GM21576 (cell line): ENCODE results near the gene TP53RK.

ENCODE experiments used
- ATAC-seq: cut with Tn5 transposase; IDR thresholded peaks from one replicate; pipeline ENCODE4 v1.9.1; 2021; ENCODE audit warnings: mild to moderate bottlenecking, moderate library complexity; ENCODE audit not compliant: unreplicated experiment

Gene TP53RK

DNA sequence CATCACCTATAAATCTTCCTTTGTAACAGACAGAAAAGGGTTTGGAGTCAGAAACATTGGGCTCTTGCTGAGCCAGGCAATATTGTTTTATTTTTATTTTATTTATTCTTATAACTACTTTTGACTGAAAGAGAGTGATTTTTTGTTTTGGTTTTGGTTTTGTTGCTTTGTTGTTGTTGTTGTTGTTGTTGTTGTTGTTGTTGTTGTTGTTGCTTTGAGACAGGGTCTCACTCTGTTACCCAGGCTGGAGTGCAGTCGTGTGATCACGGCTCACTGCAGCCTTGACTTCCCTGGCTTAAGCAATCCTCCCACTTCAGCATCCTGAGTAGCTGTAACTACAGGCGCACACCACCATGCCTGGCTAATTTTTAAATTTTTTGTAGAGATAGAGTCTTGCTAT is 22.9 kb downstream of the TP53RK start:
- no peak for ATAC-seq

GRCh38 chr20:46665602-46666001 is 23.6 kb downstream of the TP53RK start:
- ATAC-seq: no peak

DNA sequence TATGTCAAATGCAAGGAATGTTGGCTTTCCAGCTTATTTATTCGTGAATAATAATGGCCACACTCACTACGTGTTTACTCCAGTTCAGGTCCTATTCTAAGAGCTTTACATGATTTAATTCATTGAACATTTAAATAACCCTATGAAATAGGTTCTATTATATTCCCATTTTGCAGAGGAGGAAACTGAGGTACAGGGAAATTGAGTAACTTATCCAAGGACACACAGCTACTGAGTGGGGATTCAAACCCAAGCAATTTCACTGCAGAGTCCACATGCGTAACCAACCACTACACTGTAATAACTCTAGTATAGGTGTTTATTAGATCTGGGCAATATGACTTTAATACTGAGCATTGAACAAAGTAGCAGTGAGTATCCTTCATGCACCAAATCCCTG is 25.7 kb downstream of the TP53RK start:
- ATAC-seq: no peak

DNA sequence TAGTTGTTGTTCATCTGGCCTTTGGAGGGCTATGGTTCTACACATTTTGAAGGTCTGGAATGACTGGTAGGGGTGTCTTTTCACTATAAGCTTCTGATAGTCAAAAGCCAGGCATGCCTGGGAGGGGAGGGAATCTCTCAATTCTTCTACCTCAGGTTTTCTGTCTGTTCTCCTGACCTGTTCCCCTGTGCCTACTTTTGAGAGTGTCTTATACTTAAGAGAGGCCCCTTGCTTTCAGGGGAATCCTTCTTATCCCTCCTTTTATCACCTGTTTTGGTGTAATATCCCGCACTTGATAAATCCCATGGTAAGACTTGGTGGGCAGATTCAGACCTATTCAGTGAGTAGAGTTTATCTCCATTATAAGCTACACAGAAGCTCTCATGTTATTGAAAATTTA is 27.6 kb downstream of the TP53RK start:
- ATAC-seq: no peak

- no peak for ATAC-seq
Observed at GRCh38 chr20:46660487-46660886, 28.8 kb downstream of the TP53RK start.

- ATAC-seq: no peak
Observed at GRCh38 chr20:46657618-46658017, 31.6 kb downstream of the TP53RK start.

DNA sequence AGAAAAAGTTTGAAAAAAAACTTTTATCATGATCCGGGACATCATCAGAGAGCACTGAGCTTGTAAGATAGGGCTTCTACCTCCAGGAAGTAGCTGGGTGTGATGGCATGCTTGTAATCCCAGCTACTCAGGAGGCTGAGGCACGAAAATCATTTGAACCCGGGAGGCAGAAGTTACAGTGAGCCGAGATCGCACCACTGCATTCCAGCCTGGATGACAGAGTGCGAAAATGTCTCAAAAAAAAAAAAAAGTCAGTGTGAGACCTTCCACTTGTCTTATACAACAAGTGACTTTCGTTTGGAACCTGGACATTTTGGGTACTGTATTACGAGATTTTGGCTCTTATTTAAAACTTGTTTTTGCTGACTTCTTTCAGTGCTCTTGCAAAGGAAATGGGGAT is 32.1 kb downstream of the TP53RK start:
- no peak for ATAC-seq

DNA sequence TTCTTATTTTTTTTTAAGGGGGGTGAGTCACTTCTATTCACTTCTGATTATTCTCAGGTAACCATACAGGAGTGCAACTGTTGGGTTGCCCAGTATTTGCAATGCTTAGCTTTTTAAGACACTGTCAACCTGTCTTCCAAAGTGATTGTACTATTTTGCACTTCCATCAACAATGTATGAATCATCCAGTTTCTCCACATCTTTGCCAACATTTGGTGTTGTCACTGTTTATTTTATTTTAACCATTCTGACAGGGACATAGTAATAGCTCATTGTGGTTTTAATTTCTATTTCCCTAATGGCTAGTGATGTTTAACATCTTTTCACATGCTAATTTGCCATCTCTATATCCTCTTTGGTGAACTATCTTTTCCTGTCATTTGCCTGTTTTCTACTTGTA is 36.5 kb downstream of the TP53RK start:
- no peak for ATAC-seq

DNA sequence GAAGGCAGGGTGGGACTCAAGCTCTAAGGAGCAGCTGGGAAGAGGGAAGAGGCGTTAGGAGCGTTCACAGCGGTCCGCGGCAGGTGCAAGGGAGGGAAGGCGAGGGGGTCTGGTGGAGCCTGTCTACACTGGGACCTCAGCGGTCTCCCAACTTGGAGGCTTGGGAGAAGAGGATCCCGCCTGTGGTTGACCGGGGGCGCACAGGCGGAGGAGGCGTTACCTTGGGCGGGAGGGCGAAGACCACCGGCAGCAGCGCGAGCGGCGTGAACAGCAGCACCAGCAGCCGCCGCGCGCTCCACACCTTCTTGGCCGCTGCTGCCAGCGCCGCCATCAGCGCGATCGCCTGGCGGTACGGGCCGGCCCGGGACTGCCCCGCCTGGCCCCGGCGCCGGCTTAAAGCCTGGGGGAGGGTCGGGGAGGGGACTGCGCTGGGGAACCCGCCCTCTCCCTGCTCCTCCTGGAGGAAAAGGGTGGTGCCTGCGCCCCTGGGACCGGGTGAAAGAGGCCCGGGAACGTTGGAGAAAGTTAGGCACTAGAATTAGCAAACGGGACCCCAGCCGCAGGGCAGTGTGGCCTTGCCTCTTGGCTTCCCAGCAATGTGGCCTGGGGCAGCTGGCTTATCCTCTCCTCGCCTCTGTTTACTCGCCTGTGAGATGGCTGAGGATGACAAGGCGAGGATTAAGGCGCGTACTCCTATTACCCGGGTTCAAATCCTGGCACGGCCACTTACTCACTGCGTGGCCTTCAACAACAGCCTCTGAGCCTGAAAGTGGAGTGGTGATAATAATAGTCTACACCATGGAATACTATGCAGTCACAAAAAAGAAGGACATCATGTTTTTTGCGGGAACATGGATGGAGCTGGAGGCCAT is 37.9 kb downstream of the TP53RK start, which contains the start of gene SLC13A3:
Gene SLC13A3 (minus strand): TSS at position 369 of the 872 bp plus-strand sequence. CDS start 38 bp downstream, at position 331.
- ATAC-seq: no peak

DNA sequence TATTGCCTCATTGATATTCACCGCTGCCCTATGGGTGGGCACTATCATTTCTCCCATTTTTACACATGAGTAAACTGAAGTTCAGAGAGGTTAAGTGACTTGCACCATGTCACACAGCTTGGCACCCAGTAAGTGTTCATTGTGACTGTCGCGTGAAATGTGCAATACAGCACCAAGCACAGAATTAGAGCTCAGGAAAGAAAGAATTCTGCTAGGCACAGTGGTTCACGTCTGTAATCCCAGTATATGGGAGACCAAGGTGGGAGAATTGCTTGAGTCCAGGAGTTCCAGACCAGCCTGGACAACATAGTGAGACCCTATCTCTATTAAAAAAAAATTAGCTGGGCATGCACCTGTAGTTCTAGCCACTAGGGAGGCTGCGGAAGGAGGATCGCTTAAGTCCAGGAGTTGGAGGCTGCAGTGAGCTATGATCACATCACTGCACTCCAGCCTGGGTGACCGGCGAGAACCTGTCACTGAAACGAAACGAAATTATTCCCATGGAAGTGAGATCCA is 38.6 kb downstream of the TP53RK start:
- ATAC-seq: no peak

DNA sequence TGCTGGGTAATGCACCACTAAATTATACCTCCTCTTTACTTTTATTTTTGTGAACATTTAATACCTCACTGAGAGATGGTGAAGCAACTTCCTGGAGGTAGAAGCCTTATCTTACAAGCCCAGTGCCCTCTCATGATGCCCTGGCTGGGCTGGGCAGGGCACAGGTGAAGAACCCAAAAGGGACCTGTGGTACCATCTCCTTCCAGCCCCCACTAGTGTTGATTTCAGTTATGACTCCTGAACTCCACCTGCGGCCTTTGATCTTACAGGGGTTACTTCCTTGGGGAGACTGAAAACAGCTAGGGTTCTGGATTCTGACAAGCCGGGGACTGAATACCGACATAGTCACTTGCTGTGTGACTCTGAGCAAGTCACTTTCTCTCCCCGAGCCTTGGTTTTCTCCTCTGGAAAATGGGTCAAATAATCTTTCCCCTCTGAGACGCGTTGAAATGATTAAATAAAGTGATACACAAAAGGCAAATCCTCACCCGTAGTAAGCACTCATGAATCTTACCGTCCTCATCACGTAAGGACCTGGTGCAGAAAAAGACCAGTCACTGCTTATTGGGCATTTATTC is 39.2 kb downstream of the TP53RK start:
- ATAC-seq: no peak

DNA sequence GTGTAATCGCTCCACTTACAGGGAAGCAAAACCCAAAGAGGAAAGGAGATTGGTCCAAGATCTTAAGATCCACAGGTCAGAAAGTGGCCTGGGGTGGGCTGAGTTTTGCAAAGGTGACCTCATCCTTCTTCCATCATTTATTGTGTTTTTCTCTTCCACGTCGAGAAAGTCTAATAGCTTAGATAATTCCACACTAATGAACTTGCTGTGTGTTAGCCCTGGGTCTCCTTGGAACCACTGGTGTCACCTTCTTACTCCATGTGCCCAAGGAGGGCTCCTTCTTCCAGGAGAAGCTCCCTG is 39.6 kb downstream of the TP53RK start:
- ATAC-seq: no peak

GRCh38 chr20:46648903-46649649 is 40.2 kb downstream of the TP53RK start:
- ATAC-seq: no peak

DNA sequence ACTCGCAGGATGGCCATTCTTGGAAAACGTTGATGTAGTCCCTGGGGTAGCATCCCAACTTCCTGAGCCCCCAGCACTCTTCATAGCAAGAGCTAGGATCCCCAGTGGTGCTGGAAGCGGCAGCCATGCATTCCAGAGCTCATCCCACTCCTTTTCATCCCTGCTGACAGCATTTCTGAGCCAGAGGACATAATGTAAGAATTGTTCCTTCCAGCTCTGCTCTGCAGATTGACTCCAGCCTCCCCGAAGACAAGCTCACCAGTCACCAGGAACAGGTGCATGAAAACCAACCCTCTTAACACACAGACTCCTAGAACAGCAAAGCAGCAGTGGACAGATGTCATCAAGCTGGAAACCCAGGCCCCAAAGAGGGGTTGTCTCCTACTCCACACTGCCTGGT is 41.8 kb downstream of the TP53RK start:
- no peak for ATAC-seq

DNA sequence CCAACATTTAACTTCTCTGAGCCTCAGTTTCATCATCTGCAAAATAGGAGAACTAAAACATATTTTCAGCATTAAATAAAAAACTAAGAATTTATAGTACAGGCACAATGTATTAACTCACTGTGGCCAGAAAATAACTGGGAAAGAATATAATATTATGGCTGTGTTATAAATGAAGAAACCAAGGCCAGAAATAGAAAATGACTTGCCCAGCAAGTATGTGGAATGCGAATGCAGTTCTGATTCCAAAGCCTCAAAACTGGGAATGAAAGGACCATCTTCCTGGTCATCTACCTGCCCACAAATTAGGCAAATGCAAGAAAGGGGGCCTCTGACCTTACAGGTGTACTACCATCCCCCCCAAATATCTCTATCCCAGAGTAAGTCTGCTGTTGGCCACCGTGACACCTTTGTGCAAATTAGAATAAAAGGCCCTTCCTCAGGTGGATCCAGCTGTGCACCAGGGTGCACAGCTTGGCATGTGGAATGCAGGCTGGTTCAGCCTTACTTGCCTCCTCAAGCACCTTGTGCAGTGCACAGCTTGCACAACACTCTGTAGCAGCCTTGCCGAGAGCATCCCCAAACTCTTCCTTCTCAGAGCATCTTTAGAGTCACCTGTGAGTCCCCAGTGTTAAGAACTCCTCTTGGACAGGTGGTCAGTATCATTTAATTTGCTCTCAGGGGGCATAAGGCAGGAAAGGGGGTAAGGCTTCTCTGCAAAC is 42.4 kb downstream of the TP53RK start:
- ATAC-seq: no peak

DNA sequence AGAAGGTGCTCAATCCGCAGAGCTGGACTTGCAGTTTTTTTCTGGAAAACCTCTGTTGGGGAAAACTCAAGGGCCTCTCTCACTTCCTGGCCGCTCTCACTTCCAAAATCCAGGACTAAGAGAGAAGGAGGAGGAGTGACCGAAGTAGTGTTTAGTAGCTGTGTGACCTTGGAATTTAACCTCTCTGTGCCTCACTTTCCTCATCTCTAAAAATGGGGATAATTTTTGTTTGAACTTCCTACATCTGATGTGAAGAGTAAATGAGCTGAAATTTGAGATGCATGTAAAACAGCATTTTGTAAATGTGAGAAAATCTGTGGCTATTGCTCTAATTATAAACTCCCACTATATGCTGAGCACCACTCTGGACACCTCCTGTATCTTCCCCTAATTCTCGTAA is 43.1 kb downstream of the TP53RK start:
- no peak for ATAC-seq

DNA sequence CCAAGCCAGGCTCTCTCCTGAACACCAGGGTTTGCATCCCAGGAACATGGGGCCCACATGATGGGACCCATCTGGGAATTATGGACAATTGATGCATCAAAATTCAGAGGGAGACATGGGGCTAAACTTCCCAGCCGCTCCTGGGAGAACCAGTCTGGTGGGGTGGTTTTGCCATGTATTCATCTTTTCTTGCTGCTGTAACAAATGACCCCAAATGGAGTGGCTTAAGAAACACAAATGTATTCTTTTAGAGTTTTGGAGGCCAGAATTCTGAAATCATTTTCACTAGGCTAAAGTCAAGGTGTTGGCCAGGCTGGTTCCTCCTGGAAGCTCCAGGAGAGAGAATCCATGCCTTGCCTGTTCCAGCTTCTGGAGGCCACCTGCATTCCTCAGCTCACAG is 44.5 kb downstream of the TP53RK start:
- no peak for ATAC-seq

GRCh38 chr20:46644160-46644559 is 45.1 kb downstream of the TP53RK start:
- no peak for ATAC-seq

DNA sequence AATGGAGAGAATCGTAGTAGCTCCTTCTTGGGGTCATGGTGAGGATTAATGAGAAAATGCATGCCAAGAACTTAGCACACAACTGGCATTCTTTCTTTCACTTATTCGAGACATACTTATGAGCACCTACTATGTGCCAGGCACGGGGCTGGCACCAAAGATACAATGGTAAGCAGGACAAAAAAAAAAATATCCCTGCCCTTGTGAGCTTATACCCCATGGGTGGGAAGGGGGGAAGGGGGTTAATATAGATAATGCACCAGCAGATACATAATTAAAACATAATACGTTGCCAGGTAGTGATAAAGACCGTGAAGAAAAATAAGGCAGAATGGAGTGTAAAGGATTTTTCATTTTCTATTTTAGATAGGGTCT is 46.3 kb downstream of the TP53RK start:
- ATAC-seq: no peak

DNA sequence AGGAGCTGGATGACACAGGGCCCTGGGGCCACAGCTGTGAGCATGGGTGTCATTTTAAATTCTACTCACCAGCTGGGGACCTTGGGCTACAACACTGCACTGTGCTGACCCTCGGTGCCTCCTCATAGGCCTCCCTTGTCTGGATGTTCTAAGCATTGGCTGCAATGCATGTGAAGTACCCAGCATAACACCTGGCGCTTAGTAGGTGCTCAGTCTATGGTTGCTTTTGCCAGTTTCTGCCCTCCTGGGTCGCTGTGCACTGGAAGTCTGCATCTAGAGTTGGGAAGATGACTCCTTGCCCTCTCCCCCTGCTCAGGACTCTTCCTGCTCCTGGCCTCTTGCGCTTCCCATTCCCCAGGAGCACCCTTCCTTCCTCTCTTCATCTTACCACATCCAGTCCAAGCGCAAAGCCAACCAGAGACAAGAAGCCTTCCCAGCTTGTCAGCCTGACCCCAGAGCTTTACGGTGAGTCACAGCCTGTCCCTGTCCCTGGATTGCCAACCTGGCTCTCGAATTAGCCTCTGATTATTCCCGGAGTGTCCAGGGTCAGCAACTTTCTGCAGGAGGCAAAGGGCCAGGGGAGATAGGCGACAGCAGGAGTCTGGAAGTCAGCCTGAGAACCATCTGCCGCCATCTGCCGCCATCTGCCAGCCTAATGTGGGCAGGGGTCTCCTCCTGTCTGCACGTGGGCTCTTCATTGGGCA is 46.8 kb downstream of the TP53RK start:
- no peak for ATAC-seq

GRCh38 chr20:46641424-46641823 is 47.8 kb downstream of the TP53RK start:
- no peak for ATAC-seq
